DMS 273 treated with DMSO at 0.1 percent for 48 hours (cell line): ENCODE results near the gene MASP2.
A peak's percentile ranks its signal among the peaks of the same experiment; 100 is the strongest.
"Not testable (repeated sequence)": the region's sequence is repeated elsewhere in the genome, so short reads cannot be mapped to it uniquely, and the experiment has no call there.

Experiments
- DNase-seq: peaks from one replicate; lab custom pipeline; 2025; lab: John Stamatoyannopoulos, UW

The MASP2 gene

DNA sequence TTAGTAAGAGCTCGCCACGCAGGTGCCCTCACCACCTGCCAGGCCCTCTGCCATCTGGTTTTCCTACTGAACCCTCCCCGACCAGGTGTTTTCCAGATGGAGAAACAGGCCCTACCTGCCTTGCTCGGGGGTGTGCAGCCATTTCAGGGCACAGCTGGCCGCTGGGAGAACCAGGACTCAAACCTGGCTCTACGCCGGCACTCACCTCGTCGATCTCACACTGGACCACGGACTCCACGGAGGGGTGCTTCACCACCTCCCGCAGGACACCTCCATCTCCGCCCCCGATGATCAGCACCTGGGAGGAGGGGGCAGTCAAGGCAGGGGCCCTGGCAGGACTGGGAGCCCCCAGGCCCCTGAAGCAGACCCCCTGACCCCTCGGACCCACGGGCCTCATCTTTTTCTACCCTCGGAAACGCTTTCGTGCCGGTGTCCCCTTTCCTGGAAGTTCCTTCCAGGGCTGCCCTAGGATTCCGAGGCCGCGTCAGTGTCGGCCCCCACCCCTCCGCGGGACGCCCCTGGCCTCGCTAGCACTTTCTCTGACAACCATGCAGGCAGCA is 11.6 kb upstream of the MASP2 start:
- DNase-seq, result no peak

GRCh38 chr1:11058026-11058425 is 11.0 kb upstream of the MASP2 start:
- DNase-seq, result no peak

DNA sequence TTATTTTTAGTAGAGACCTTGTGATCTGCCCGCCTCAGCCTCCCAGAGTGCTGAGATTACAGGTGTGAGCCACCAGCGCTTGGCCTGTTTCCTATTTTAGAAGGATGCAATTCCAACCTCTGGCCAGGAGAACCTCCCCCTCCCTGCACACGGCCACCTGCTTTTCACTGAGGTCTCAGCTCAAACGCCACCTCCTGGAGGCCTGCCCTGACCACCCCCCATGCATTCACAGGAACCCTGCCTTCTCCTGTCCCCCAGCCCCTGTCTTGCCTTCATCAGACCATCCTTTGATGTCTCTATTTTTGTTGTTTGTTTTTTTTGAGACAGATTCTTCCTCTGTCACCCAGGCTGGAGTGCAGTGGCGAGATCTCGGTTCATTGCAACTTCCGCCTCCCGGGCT is 10.4 kb upstream of the MASP2 start:
- no peak for DNase-seq

DNA sequence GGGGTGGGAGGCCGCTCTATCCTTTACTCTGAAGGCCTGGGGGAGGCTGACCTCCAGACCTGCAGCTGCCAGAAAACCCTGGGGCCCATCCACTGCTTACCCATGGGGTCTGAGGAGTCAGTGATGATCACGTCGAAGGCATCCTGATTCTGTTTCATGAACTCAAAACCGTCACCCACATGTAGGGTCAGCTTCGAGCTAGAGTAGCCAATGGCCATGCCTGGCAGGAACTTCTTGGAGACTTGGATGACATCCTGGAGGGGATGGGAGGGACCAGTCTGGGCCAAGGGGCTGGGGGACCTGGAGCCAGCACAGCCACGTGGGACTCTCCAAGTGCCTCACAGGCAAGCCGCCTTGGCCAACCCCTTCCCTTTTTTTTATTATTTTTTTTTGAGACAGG is 9.5 kb upstream of the MASP2 start:
- DNase-seq, result no peak

- DNase-seq, result no peak
Measured at GRCh38 chr1:11055676-11056075, 8.6 kb upstream of the MASP2 start.

DNA sequence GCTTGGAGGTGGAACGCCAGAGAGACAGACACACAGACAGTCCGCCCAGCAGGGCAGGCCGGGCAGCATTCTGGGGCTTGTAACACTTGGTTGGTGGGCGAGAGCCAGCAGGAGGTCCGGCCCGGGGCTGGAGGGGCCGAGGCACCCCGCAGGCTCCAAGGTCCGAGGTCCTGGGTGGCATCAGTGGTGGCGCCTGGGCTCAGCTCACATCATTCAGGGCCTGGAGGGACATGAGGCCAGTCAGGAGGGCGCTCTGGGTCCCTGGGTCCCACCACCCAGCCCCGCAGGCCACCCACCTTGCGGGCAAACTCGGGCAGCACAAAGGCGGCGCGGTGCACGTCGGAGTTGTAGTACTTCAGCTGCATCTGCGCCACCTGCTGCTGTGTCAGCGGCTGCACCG is 7.6 kb upstream of the MASP2 start:
- no peak for DNase-seq

DNA sequence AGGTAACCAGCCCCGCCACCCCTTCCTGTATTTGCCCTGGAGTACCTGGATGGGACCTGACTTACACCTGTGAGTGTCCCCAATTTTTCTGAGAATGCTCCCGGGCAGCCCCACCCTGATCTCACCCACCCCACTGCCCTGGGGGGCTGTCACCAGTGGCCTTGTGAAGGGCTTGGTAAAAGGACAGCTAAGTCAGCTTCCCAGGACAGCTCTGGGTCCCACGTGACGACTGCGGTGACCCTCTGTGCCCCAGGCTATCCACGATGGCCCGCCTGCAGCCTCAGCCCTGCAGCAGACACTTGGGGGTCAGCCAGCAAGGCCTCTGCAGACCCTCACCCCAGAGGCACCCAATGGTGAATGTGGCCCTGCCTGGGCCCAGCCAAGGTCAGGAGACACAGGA is 7.1 kb upstream of the MASP2 start:
- DNase-seq, result no peak

DNA sequence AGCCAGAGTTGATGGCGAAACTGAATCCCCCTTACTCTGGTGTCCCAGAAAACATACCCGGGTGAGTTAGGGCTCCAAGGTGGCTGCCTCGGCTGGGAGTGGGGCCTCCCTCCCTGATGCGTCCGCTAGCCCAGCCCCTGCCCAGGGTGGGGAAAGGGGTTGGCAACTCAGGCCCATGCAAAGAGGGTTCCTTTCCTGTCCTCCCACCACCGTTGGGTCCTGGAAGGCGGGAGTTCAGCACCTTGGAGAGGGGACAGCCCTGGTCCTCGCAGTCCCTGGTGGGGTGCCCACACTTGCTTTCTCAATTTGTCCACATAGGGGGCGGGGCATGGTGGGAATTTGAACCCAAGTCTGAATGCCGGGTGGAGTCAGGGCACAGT is 6.7 kb upstream of the MASP2 start:
- DNase-seq, result no peak

- DNase-seq, result peak; percentile 66
Measured at GRCh38 chr1:11052839-11053757, 6.1 kb upstream of the MASP2 start.

- DNase-seq, result no peak
Measured at GRCh38 chr1:11051781-11052511, 4.9 kb upstream of the MASP2 start.

DNA sequence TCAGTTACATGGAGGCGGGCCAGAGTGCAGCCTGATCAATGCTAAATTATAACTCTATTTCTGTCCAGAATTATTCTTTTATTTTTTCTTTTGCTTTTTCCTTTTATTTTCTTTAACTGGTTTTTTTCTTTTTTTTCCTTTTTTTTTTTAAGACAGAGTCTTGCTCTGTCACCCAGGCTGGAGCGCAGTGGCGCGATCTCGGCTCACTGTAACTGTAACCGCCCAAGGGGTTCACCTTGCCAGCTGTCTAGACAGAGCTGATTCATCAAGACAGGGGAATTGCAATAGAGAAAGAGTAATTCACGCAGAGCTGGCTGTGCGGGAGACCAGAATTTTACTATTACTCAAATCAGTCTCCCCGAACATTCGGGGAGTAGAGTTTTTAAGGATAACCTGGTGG is 4.1 kb upstream of the MASP2 start:
- DNase-seq, result not testable (repeated sequence)

DNA sequence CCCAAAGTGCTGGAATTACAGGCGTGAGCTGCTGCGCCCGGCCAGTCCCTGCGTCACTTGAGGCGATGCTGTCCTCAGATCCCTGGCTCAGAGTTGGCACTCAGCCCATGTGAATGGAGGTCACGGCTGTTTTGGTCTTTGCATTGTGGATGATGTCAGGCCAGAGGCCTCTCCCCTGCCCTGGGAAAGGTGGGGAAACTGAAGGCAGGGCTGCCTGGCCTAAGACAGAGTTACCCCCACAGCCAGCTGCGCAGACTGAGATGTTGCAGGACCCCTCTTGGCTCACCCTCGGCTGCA is 821 bp downstream of the MASP2 start:
- DNase-seq, result no peak

DNA sequence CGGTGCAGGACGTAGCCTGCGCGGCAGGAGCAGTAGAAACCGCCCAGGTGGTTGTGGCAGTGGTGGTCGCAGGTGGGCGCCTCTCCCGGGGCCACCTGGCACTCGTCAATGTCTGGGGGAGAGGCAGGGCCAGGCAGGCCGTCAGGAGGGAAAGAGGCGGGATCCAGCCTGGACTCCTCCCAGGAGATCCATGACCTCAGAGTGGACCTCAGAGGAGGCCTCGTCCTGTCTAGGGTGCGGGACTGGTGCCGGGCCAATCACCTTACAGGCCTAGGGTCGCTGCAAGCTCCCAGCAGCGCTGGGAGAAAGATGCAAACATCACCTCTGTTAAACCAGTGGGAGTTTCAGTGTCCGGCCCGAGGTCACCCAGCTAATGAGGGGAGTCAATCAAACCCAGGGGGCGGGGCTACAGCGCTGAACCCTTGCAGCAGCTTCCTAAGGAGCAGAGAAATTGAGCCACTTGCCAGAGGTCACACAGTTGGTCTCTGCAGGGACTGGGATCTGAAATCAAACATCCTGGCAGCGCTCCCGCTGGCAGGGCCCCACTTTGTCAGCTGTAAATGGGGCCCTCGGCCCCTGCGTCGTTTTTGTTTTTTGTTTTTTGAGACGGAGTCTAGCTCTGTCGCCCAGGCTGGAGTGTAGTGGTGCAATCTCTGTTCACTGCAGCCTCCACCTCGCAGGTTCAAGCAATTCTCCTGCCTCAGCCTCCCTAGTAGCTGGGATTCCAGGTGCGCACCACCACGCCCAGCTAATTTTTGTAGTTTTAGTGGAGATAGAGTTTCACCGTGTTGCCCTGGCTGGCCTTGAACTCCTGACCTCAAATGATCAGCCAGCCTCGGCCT is 1.4 kb downstream of the MASP2 start:
- no peak for DNase-seq

DNA sequence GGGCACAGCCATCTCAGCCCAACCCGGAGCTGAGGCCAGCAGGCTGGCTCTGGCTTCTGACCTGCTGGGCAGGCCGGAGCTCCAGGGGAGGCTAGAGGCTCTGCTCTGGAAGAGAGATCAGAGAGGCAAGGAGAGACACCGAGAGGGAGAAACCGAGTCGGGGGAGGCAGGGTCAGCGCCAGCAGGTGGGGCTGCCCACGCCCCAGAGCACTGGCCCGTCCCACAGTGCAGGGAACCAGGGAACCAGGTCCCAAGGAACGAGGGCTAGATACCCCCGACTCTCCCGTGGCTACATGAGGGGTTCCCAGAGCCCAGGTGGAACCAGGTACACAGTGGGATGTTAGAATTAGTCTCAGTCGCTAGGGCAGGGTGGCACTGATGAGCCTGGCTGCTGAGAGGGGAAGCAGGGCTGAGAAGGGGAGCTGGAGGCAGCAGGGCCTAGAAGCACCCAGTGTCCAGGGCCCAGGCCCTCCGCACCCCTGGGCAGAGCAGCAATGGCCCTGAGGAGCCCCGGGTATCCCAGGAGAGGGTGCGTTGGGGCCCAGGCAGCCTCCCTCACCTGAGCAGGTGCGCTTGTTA is 2.1 kb downstream of the MASP2 start:
- DNase-seq, result no peak

DNA sequence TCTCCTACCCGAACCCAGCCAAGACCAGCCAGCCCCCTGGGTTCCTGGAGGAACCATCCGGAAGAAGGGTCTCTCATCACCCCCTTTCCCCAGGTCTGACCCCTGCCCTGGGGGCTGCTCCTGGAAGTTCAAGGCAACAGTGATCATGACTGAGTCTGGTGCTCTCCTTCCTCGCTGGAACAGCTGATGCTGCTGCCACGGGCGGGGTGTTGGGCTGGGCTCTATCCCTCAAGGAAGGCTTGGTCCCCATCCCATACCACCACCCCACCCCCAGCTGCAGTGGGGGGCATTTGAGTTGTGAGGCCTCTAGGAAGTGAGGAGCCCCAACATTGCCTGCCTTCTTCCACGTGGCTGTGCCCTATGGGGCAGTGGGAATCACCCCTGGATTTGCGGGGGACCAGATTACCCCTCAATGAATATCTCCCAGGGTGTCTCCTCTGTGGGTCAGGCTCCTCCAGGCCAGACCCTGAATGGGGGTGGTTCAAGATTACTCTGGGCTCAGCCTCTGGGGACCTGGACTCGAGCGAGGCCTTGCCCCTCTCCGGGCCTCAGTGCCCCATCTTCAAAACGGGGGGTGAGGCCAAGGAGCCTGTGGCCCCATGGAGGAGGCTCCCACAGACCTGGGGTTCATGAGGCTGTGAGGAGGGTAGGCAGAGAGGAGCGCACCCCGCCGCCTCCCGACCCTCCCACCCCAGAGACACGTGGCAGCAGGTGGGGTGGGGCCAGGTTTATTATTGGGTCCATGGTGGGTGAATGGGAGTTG is 2.8 kb downstream of the MASP2 start:
- no peak for DNase-seq

DNA sequence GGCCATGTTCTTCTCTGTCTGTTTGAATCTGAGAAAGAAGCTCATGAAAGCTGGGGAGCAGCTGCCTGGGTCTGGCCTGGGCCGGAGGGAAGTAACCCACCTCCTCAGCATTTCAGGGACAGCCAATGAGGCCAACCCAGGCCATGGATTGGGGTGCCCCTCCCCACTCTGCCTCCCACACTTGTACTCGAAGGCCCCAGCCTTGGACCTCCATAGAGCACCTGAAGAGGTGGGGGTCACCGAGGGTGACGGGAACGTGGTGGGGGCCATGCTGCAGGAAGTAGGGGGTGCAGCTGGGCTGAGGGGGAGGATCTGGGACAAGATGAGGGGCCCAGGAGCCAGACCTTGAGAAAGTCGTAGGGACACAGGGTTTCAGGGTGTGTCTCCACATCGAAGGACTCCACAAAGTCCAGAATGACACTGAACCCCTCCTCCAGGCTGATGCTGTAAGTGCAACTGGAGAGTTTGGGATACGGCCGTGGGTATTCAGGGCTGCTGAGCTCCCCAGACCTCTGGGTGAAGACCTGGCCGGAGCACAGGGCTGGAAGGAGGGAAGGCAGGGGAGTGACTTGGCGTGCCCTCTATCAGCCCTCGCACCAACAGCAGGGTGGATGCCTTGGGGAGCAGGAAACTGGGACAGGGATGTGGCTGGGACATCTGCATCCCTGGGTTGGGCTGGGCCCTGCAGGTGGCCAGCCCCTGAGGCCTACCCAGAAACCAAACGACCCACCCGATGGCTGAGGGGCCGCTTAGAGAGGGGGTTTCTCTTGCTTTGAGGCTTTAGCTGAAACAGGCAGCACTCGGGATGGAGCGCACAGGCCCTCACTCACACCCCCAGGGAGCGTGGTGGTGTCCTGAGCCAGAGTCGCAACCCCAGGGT is 3.8 kb downstream of the MASP2 start:
- no peak for DNase-seq

DNA sequence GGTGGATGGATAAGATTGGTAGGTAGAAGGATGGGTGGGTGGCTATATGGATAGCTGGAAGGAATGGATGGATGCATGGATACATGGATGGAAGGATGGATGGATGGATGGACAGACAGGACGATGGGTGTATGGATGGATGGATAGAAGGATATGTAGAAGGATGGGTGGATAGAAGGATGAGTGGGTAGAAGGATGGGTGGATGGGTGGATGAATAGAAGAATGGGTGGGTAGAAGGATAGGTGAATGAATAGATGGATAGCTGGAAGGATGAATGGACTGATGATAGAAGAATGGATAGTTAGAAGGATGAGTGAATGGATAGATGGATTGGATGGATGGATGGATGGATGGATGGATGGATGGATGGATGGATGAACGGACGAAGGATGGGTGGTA is 5.0 kb downstream of the MASP2 start:
- no peak for DNase-seq

DNA sequence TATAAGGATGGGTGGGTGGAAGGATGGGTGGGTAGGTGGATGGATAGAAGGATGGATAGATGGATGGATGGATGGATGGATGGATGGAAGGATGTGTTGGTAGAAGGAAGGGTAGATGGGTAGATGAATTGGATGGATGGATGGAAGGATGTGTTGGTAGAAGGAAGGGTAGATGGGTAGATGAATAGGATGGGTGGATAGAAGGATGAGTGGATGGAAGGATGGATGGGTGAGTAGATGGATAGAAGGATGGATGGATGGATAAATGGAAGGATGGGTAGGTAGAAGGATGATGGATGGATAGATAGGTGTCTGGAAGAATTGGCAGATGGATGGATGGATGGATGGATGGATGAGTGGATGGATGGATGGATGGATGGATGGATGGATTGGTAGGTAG is 6.0 kb downstream of the MASP2 start:
- DNase-seq, result no peak

GRCh38 chr1:11040105-11040429 is 7.0 kb downstream of the MASP2 start:
- DNase-seq, result not testable (repeated sequence)

DNA sequence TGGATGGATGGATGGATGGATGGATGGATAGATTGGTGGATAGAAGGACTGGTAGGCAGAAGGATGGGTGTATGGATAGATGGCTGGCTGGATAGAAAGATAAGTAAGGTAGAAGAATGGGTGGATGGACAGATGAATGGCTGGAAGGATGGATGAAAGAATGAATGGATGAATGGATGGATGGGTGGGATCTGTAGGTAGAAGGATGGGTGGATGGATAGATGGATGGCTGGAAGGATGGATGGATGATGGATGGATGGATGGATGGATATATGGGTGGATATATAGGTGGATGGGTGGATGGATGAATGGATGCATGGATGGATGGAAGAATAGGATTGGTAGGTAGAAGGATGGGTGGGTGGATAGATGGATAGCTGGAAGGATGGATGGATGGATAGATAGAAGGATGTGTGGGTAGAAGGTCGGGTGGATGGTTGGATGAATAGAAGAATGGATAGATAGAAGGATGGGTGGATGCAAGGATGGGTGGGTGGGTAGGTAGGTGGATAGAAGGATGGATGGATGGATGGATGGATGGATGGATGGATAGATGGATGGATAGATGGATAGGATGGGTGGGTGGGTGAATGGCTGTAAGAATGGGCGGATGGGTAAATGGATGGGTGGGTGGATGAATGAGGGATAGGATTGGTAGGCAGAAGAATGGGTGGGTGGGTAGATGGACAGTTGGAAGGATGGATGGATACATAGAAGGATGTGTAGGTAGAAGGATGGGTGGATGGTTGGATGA is 7.5 kb downstream of the MASP2 start:
- DNase-seq, result no peak
